GM12874 (cell line): ENCODE results near the gene SLCO2A1.

Source experiments
- TF ChIP-seq, protein P1 (sequence below): IDR thresholded peaks from 2 replicates; pipeline ENCODE4 v1.5.1; 2011; ENCODE audit warnings: low read depth, mild to moderate bottlenecking, control low read depth, low read length, moderate library complexity; ENCODE audit not compliant: insufficient read depth

SLCO2A1 gene

GRCh38 chr3:134018850-134019249, 10.9 kb downstream of the SLCO2A1 start:
- TF ChIP-seq, protein P1, sequence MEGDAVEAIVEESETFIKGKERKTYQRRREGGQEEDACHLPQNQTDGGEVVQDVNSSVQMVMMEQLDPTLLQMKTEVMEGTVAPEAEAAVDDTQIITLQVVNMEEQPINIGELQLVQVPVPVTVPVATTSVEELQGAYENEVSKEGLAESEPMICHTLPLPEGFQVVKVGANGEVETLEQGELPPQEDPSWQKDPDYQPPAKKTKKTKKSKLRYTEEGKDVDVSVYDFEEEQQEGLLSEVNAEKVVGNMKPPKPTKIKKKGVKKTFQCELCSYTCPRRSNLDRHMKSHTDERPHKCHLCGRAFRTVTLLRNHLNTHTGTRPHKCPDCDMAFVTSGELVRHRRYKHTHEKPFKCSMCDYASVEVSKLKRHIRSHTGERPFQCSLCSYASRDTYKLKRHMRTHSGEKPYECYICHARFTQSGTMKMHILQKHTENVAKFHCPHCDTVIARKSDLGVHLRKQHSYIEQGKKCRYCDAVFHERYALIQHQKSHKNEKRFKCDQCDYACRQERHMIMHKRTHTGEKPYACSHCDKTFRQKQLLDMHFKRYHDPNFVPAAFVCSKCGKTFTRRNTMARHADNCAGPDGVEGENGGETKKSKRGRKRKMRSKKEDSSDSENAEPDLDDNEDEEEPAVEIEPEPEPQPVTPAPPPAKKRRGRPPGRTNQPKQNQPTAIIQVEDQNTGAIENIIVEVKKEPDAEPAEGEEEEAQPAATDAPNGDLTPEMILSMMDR = no peak

DNA sequence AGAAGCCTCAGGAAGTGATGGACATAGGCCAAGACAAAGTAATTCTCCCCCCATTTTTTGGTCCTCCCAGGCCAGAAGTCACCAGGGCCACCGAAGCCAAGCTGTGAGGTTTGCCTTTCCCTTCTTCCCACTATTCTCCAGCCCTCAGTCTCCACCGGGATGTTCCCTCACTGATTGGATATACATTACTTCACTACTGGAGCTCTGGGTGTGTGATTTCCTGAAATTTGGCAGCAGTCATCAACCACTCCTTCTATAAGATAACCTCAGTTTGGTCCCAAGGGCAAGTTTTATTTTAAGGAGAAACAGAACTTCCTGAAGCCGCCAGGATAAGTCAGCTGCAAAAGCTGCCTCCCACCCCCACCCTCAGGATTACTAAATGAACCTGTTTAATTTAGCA, 11.3 kb downstream of the SLCO2A1 start:
- TF ChIP-seq, protein P1 = no peak

GRCh38 chr3:134017490-134017889, 12.2 kb downstream of the SLCO2A1 start:
- TF ChIP-seq, protein P1 = no peak

DNA sequence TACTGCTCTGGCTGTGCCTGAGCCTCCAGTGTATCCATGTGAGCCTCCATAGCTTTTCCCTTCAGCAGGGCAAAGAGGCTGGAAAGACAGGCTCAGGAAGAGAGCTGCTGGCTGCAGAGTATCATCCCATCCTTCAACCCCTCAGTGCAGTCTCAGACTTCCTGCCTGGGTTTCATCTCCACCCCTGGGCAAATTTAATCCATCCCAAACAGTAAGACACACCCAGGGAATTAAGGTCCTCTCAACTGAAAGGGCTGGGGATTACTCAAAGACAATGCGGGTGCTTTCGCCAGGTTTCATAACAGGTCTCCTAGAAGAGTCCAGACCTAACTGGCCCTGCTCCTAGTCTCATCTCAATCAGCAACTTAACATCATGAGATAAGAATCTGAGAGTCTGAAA, 15.5 kb downstream of the SLCO2A1 start:
- TF ChIP-seq, protein P1 = no peak

DNA sequence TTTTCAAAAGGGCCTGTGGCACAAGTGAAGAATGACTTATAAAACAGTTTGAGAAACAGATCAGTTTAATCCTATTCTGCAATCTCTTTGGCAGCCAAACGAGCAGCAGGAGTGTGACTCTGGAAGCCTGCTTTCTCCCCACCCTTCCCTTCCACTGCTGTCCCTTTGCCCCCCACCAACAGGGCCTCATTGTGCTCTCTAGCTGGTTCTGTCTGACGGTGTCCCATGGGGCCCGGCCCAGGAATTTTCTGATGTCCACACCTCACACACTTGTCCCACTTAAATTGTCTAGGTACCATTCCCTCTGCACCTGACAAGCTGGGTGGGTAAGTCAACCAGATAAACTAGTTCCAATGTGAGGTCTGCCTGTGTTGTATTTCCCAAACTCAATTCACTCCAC, 16.4 kb downstream of the SLCO2A1 start:
- TF ChIP-seq, protein P1 = no peak

GRCh38 chr3:134009345-134010000, 20.3 kb downstream of the SLCO2A1 start:
- TF ChIP-seq, protein P1 = no peak

- TF ChIP-seq, protein P1 = no peak
Observed at GRCh38 chr3:134008630-134009156, 21.0 kb downstream of the SLCO2A1 start.

DNA sequence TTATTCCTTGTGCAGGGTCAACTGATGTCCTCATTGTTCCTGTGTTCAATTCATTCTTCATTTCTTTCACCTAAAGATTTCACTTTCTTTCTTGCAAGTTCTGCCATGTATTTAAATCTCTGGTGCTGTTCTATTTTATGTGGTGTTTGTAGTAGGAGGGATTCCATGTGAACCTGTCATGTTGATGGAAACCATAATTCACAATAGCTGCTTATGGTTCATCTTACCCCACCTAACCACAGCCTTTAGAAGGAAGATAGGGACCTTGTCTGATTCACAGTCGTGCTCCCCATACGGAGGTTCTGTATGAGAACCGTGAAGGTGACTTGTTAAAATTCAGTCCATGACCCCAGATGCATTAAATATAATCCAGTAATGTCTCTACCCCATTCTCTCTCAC, 21.9 kb downstream of the SLCO2A1 start:
- TF ChIP-seq, protein P1 = no peak
